OCI-LY1 (cell line): ENCODE results near the gene DGKD.

ENCODE experiments used
- CTCF ChIP-seq: fragments of 200-600 bp; sonication (generic), shearing (Covaris generic); IDR thresholded peaks from 2 replicates; pipeline ENCODE4 v1.5.1; 2017; ENCODE audit warnings: mild to moderate bottlenecking, antibody characterized with exemption, low read length, moderate library complexity, mixed read lengths
- EZH2 ChIP-seq: fragments of 200-600 bp; sonication (generic), shearing (Covaris generic); IDR thresholded peaks from 2 replicates; pipeline ENCODE4 v1.8.0; 2017; ENCODE audit warnings: borderline replicate concordance, mixed run types, mild to moderate bottlenecking, antibody characterized with exemption, low read length, moderate library complexity, mixed read lengths

GRCh38 chr2:233389601-233390125 is 35.4 kb downstream of the DGKD start:
- TF ChIP-seq EZH2 (no peak), CTCF (no peak)
